K562 (cell line): ENCODE measurements around the gene KIAA1958. TPM values are rescaled to one million over a fixed set of nuclear protein-coding genes. Genes with fewer than 3 reads are reported as not detected.
A peak's percentile ranks its signal among the peaks of the same experiment; 100 is the strongest.

Experiments
- ATAC-seq: fragments of 200-7000 bp; cut with Tn5 transposase; 3 replicates; pipeline ENCODE4 v1.9.1; 2020; ENCODE audit warnings: moderate library complexity
- BruUV-seq: library from RNA; stranded (reverse); fragments of 400-500 nt; replicated peaks from 2 replicates; lab custom pipeline; 2021; lab: Mats Ljungman, UMichigan
- CTCF ChIA-PET: fragments of 300-600 bp; formaldehyde crosslinking; extraction: SDS; loops from one replicate; lab custom pipeline; 2021; ENCODE audit warnings: low intra/inter-chr PET ratio; lab: Yijun Ruan, JAX
- POLR2A ChIA-PET: fragments of 300-600, 350-650 bp; sonication (Branson Sonifier 250); formaldehyde crosslinking; extraction: SDS; loops from one replicate; lab custom pipeline; 2021; ENCODE audit warnings: antibody characterized with exemption, inconsistent platforms; lab: Yijun Ruan, JAX
- DNase-seq, 4 experiments: peaks; one replicate each; pipeline versions ENCODE4 v3.0.0 to v3.0.0-alpha.2; 2011 to 2018; ENCODE audit warnings: low spot score in 3 of 4, mixed read lengths in 3 of 4; ENCODE audit errors: extremely low read depth in 1 of 4
- FAIRE-seq: peaks from 2 replicates; lab custom pipeline; 2011; peaks lifted over from hg19 to GRCh38; lab: Jason Lieb, UNC
- H2AFZ ChIP-seq: 2 replicates; pipeline ENCODE4 v1.6.0; 2011; ENCODE audit warnings: low read depth, low read length, control low read depth, inconsistent platforms
- H3K27ac ChIP-seq: fragments of 200-600 bp; 3 replicates; pipeline ENCODE4 v1.8.0; 2011; ENCODE audit warnings: low read depth, mild to moderate bottlenecking, control low read depth, inconsistent platforms, low read length, moderate library complexity, mixed read lengths; ENCODE audit errors: extremely low read depth
- H3K27me3 ChIP-seq, 2 experiments: fragments of 300-600 bp in 1 of 2; 2 replicates in 1 of 2; 3 replicates in 1 of 2; pipeline versions ENCODE4 v1.6.0 to v1.8.0; 2011; ENCODE audit warnings: inconsistent platforms in 2 of 2, low read length in 2 of 2, mild to moderate bottlenecking in 1 of 2, mixed read lengths in 1 of 2, moderate library complexity in 1 of 2; ENCODE audit not compliant: control insufficient read depth in 2 of 2, insufficient read depth in 2 of 2
- H3K36me3 ChIP-seq: fragments of 300-600 bp; 3 replicates; pipeline ENCODE4 v1.8.0; 2011; ENCODE audit warnings: mild to moderate bottlenecking, low read length, inconsistent platforms; ENCODE audit not compliant: control insufficient read depth, insufficient read depth
- H3K4me1 ChIP-seq, 2 experiments: fragments of 200-600 bp in 1 of 2; replicated peaks in 1 of 2; 2 replicates in 1 of 2; 3 replicates in 1 of 2; pipeline versions ENCODE4 v1.5.1 to v1.8.0; 2011; ENCODE audit warnings: inconsistent platforms in 2 of 2, low read length in 2 of 2, mild to moderate bottlenecking in 1 of 2, mixed read lengths in 1 of 2, moderate library complexity in 1 of 2; ENCODE audit not compliant: control insufficient read depth in 2 of 2, insufficient read depth in 2 of 2
- H3K4me2 ChIP-seq: 2 replicates; pipeline ENCODE4 v1.6.1; 2011; ENCODE audit warnings: low read length, control low read depth, inconsistent platforms, mixed read lengths; ENCODE audit not compliant: insufficient read depth
- H3K4me3 ChIP-seq: fragments of 200-600 bp; sonication (generic), shearing (Covaris generic); 2 replicates; pipeline ENCODE4 v1.5.1; 2016; ENCODE audit warnings: control low read depth, inconsistent platforms
- H3K79me2 ChIP-seq: fragments of 200-600 bp; 3 replicates; pipeline ENCODE4 v1.8.0; 2011; ENCODE audit warnings: low read length, inconsistent platforms; ENCODE audit not compliant: control insufficient read depth, insufficient read depth
- H3K9ac ChIP-seq, 2 experiments: 2 replicates each; pipeline versions ENCODE4 v1.6.0 to v1.6.1; 2011; ENCODE audit warnings: low read depth in 2 of 2, low read length in 2 of 2, control low read depth in 1 of 2, inconsistent platforms in 1 of 2, mild to moderate bottlenecking in 1 of 2, mixed read lengths in 1 of 2; ENCODE audit not compliant: insufficient read depth in 1 of 2
- H3K9me1 ChIP-seq: one replicate; pipeline ENCODE4 v1.6.0; 2011; ENCODE audit warnings: inconsistent platforms, mild to moderate bottlenecking, low read length, moderate library complexity; ENCODE audit not compliant: control insufficient read depth, insufficient read depth
- H3K9me3 ChIP-seq: replicated peaks from 2 replicates; pipeline ENCODE4 v1.5.1; 2011; ENCODE audit warnings: low read depth, low read length, inconsistent platforms; ENCODE audit not compliant: control insufficient read depth, insufficient read depth
- H4K20me1 ChIP-seq: replicated peaks from 2 replicates; pipeline ENCODE4 v1.6.1; 2011; ENCODE audit warnings: low read length, inconsistent platforms, mixed read lengths; ENCODE audit not compliant: control insufficient read depth, insufficient read depth
- ADNP ChIP-seq: fragments of 200-800 bp; sonication (Bioruptor generic); IDR thresholded peaks from 2 replicates; pipeline ENCODE4 v1.6.1; 2016; ENCODE audit warnings: missing genetic modification characterization, missing compliant biosample characterization
- ARID1B ChIP-seq: fragments of 450-650 bp; IDR thresholded peaks from 2 replicates; pipeline ENCODE4 v1.6.1; 2016; ENCODE audit warnings: antibody characterized with exemption, mild to moderate bottlenecking, inconsistent platforms
- HDAC1 ChIP-seq, 2 experiments: fragments of 450-650 bp; IDR thresholded peaks; 2 replicates each; pipeline ENCODE4 v1.6.1; 2016 to 2017; ENCODE audit warnings: inconsistent platforms in 1 of 2, mild to moderate bottlenecking in 1 of 2, moderate library complexity in 1 of 2
- MCM5 ChIP-seq: fragments of 450-650 bp; IDR thresholded peaks from 2 replicates; pipeline ENCODE4 v1.6.1; 2016; ENCODE audit warnings: low read depth
- NFIC ChIP-seq: fragments of 450-650 bp; IDR thresholded peaks from 2 replicates; pipeline ENCODE4 v1.6.1; 2017; ENCODE audit warnings: mild to moderate bottlenecking, inconsistent platforms
- RBM34 ChIP-seq: fragments of 200-400 bp; formaldehyde crosslinking; IDR thresholded peaks from 2 replicates; pipeline ENCODE4 v1.6.1; 2018; ENCODE audit warnings: low read length, borderline replicate concordance; ENCODE audit not compliant: insufficient read depth
- SAP30 ChIP-seq: fragments of 200-600 bp; sonication (generic); IDR thresholded peaks from 2 replicates; pipeline ENCODE4 v1.6.1; 2012; ENCODE audit warnings: borderline replicate concordance, low read depth, mild to moderate bottlenecking, moderate library complexity, low read length, control low read depth, inconsistent platforms; ENCODE audit not compliant: insufficient read depth, poor library complexity, severe bottlenecking
- SMARCA4 ChIP-seq: fragments of 450-650 bp; IDR thresholded peaks from 2 replicates; pipeline ENCODE4 v1.6.1; 2016
- STAT5A ChIP-seq: IDR thresholded peaks from 2 replicates; pipeline ENCODE4 v1.6.1; 2012; ENCODE audit warnings: low read length, inconsistent platforms, borderline replicate concordance
- ZNF347 ChIP-seq: fragments of 450-650 bp; formaldehyde crosslinking; IDR thresholded peaks from 2 replicates; pipeline ENCODE4 v1.4.0; 2020; ENCODE audit warnings: low read depth, mild to moderate bottlenecking, moderate library complexity
- WGBS: fragments of 100-300 bp; shearing (Covaris generic); methylation state at CpG from one replicate; pipeline ENCODE4 v1.1.6; 2016; ENCODE audit warnings: low coverage, mixed read lengths; ENCODE audit not compliant: insufficient coverage; ENCODE audit errors: missing lambda C conversion rate; 5-methylcytosine and 5-hydroxymethylcytosine counted together
- in situ Hi-C: fragments of 300-500 bp; cut with MboI; formaldehyde crosslinking; loops from 4 replicates; pipeline ENCODE4 v1.15.0; 2018; ENCODE audit warnings: inconsistent platforms, mixed read lengths
- intact Hi-C: fragments of 100-400 bp; cut with micrococcal nuclease; formaldehyde crosslinking; loops from 2 replicates; pipeline ENCODE4 v1.14.2; 2022
- polyA plus RNA-seq, 8 experiments: library from polyadenylated mRNA; depleted of rRNA in 4 of 8; stranded (reverse) in 5 of 8; unstranded in 3 of 8; fragments of >200 nt; fragmentation: Nextera tagmentation in 2 of 8; fragmentation: Illumina TruSeq in 1 of 8; extraction: Ambion mirVana in 2 of 8; extraction: Trizol in 1 of 8; gene quantifications; 2 replicates each; pipeline versions ENCODE4 v1.2.1 to v1.2.3, GENCODE V29; 2011 to 2014; ENCODE audit warnings: inconsistent platforms in 1 of 8, missing spikeins in 1 of 8
- total RNA-seq, 7 experiments: library from RNA; depleted of rRNA in 6 of 7; stranded (reverse); fragments of >200 nt in 6 of 7; fragmentation: Illumina TruSeq in 2 of 7; extraction: Trizol in 2 of 7; gene quantifications; 2 replicates each; pipeline versions ENCODE4 v1.2.1 to v1.2.3, GENCODE V29; 2011 to 2021; ENCODE audit warnings: low replicate concordance in 1 of 7

KIAA1958 gene
- total and polyA plus RNA-seq, 9 of the 15 experiments (the other 6 are each of a cell fraction or from before 2014, with no cell fraction given) = 1.1 to 16.0 (median 10.1) TPM

DNA sequence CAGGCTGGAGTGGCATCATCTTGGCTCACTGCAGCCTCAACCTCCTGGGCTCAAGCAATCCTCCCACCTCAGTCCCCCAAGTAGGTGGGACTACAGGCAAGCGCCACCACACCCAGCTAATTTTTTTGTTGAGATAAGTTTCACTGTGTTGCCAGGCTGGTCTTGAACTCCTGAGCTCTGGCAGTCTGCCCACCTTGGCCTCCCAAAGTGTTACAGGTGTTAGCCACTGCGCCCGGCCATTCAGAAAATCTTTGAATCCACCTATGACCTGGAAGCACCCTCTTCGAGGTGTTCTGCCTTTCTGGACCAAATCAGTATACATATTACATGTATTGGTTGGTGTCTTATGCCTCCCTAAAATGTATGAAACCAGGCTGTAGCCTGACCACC is 61.4 kb downstream of the KIAA1958 start:
- intact Hi-C loops (no loop called here), in situ Hi-C loops (no loop called here)
- Histone ChIP-seq H3K4me2 (no peak overlapping the region), H3K9me1 (no peaks in the 10 kb centered on the region), H3K4me3 (no peak overlapping the region), H3K36me3 (no peaks in the 10 kb centered on the region), H2AFZ (no peak overlapping the region), H3K27me3 (no peaks in the 10 kb centered on the region), H3K27ac (peak overlapping the region; percentile 58; the same call in 1 of the 3 replicates), H3K4me1 (peaks cover 11 to 42% of the 10 kb centered on the region in 2 experiments), H3K9me3 (no peaks in the 10 kb centered on the region), H3K9ac (no peak overlapping the region), H3K79me2 (peaks cover 76% of the 10 kb centered on the region), H4K20me1 (no peaks in the 10 kb centered on the region; the same call in 1 of the 2 replicates)
- ChIA-PET POLR2A (interaction anchor here (0.6 to 4.0 kb wide), 5 partner anchors 13 to 169 kb away, joined by 3 to 24 read pairs (median 3); no protein-coding TSS in a partner anchor), CTCF (no interaction called here)
- WGBS = 60% methylated on average over 4 of the region's 4 CpGs
- no peak for TF ChIP-seq MCM5
- TF ChIP-seq STAT5A = 0 out of 2 replicates have a peak, but pooled peaks have one; percentile 2
- no peak for TF ChIP-seq RBM34
- TF ChIP-seq NFIC = peak; percentile 27; the same call in 1 of the 2 replicates
- peak; percentile 5; the same call in 1 of the 2 replicates for TF ChIP-seq SMARCA4
- no peak for TF ChIP-seq SAP30
- 0 out of 2 replicates have a peak, but pooled peaks have one; percentile 22 for TF ChIP-seq ARID1B
- TF ChIP-seq HDAC1 (IDR thresholded peaks at IDR 0.05) = no peak
- TF ChIP-seq ZNF347 (CRISPR knock-in tag) = no peak
- TF ChIP-seq ADNP (tag) = no peak
- no peak for FAIRE-seq
- DNase-seq = peak in 1 of 4 experiments; percentile 31
- ATAC-seq = no peak
- BruUV-seq = no TSS peak
